ENCODE data around the gene FAM20C.

The FAM20C gene

GRCh38 chr7:279821-280220 lies 87.5 kb downstream of the FAM20C start:
- TF ChIP-seq CTCF (IDR thresholded peaks at IDR 0.05; ENCODE audit: low read depth, low read length, missing control alignments), result no peak
- DNase-seq (ENCODE audit: low read depth), result no peak

GRCh38 chr7:280461-280860 lies 88.1 kb downstream of the FAM20C start:
- no peak overlapping the region for H3K4me3 ChIP-seq (ENCODE audit: low read depth, low read length)
- in situ Hi-C loops (cut with HindIII; ENCODE audit: low sequenced_read_pairs), result no loop called here
- TF ChIP-seq CTCF (IDR thresholded peaks at IDR 0.05; ENCODE audit: low read depth, low read length, missing control alignments), result no peak
- no peak for DNase-seq (ENCODE audit: low read depth)

More at GRCh38 chr7:279821-280220, 87.5 kb downstream of the FAM20C start:
- in situ Hi-C loops (cut with HindIII; ENCODE audit: low sequenced_read_pairs), result no loop called here
- no peak overlapping the region for H3K4me3 ChIP-seq (ENCODE audit: low read depth, low read length)

- no peak for TF ChIP-seq CTCF (IDR thresholded peaks at IDR 0.05; ENCODE audit: low read depth, low read length, missing control alignments)
- in situ Hi-C loops (cut with HindIII; ENCODE audit: low sequenced_read_pairs), result no loop called here
- H3K4me3 ChIP-seq (ENCODE audit: low read depth, low read length), result no peak overlapping the region
- DNase-seq (ENCODE audit: low read depth), result no peak
Observed at GRCh38 chr7:281637-282036, 89.3 kb downstream of the FAM20C start.

- H3K4me3 ChIP-seq (ENCODE audit: low read depth, low read length), result no peak overlapping the region
- no peak for TF ChIP-seq CTCF (IDR thresholded peaks at IDR 0.05; ENCODE audit: low read depth, low read length, missing control alignments)
- DNase-seq (ENCODE audit: low read depth), result no peak
- in situ Hi-C loops (cut with HindIII; ENCODE audit: low sequenced_read_pairs), result no loop called here
Observed at GRCh38 chr7:282621-283020, 90.2 kb downstream of the FAM20C start.

- no peak for DNase-seq (ENCODE audit: low read depth)
- in situ Hi-C loops (cut with HindIII; ENCODE audit: low sequenced_read_pairs), result no loop called here
- TF ChIP-seq CTCF (IDR thresholded peaks at IDR 0.05; ENCODE audit: low read depth, low read length, missing control alignments), result no peak
- H3K4me3 ChIP-seq (ENCODE audit: low read depth, low read length), result no peak overlapping the region
Observed at GRCh38 chr7:284762-285722, 92.7 kb downstream of the FAM20C start.

- no peak for DNase-seq (ENCODE audit: low read depth)
- no peak overlapping the region for H3K4me3 ChIP-seq (ENCODE audit: low read depth, low read length)
- TF ChIP-seq CTCF (IDR thresholded peaks at IDR 0.05; ENCODE audit: low read depth, low read length, missing control alignments), result no peak
- in situ Hi-C loops (cut with HindIII; ENCODE audit: low sequenced_read_pairs), result no loop called here
Observed at GRCh38 chr7:285731-286130, 93.4 kb downstream of the FAM20C start.
